Tibial artery (tissue), 4 donors: ENCODE data around the gene C9orf72.

Experiments used
- DNase-seq, 2 donors: peaks; one replicate each; pipeline ENCODE4 v3.0.0-alpha.2; 2019
- H3K27ac ChIP-seq, 2 donors: fragments of 200-600 bp; sonication (generic) in 1 of 2; 1 replicate in 1 of 2; 2 replicates in 1 of 2; pipeline ENCODE4 v1.5.1; 2018 to 2019; ENCODE audit warnings: mild to moderate bottlenecking in 1 of 2
- H3K27me3 ChIP-seq, 2 donors: fragments of 200-600 bp; sonication (generic) in 1 of 2; one replicate each; pipeline versions ENCODE4 v1.5.1 to v1.6.0; 2016 to 2019
- H3K36me3 ChIP-seq, 3 donors: fragments of 200-600 bp; sonication (generic) in 2 of 3; one replicate each; pipeline ENCODE4 v1.5.1; 2016 to 2019; ENCODE audit warnings: mild to moderate bottlenecking in 2 of 3
- H3K4me1 ChIP-seq, 4 donors: fragments of 200-600 bp; sonication (generic) in 2 of 4; 1 replicate in 3 of 4; 2 replicates in 1 of 4; pipeline ENCODE4 v1.5.1; 2016 to 2019
- H3K4me3 ChIP-seq, 2 donors: fragments of 200-600 bp; sonication (generic) in 1 of 2; 1 replicate in 1 of 2; 2 replicates in 1 of 2; pipeline ENCODE4 v1.5.1; 2018 to 2019; ENCODE audit warnings: mild to moderate bottlenecking in 2 of 2
- H3K9me3 ChIP-seq, 3 donors: fragments of 200-600 bp; sonication (generic) in 1 of 3; one replicate each; pipeline ENCODE4 v1.5.1; 2016 to 2019
- CTCF ChIP-seq, 2 experiments: fragments of 200-600 bp in 1 of 2; fragments of 450-650 bp in 1 of 2; IDR thresholded peaks; one replicate each; pipeline ENCODE4 v1.5.1; 2017 to 2019; ENCODE audit warnings: antibody characterized with exemption in 2 of 2, mild to moderate bottlenecking in 1 of 2, moderate library complexity in 1 of 2
- intact Hi-C: fragments of 100-400 bp; cut with DNase I; formaldehyde crosslinking; loops from one replicate; pipeline ENCODE4 v1.15.0; 2023; ENCODE audit warnings: low total_unique reads

C9orf72 gene

GRCh38 chr9:27527702-27528075 is 45.6 kb downstream of the C9orf72 start:
- Histone ChIP-seq H3K9me3 (no peaks in the 10 kb centered on the region), H3K36me3 (no peaks in the 10 kb centered on the region), H3K27ac (peak overlapping the region; percentile 91 to 92), H3K4me1 (peaks cover 0 to 30% (median 11%) of the 10 kb centered on the region in 4 donors), H3K4me3 (peak overlapping the region; percentile 65 to 90), H3K27me3 (no peaks in the 10 kb centered on the region)
- TF ChIP-seq CTCF (IDR thresholded peaks at IDR 0.05): no peak
- intact Hi-C loops: loop anchor here (5.0 kb wide), 1 partner anchor 185 kb away; no protein-coding TSS in a partner anchor
- no peak for DNase-seq

- Histone ChIP-seq H3K4me1 (peaks cover 0 to 24% (median 11%) of the 10 kb centered on the region in 4 donors), H3K27me3 (no peaks in the 10 kb centered on the region), H3K36me3 (no peaks in the 10 kb centered on the region), H3K9me3 (no peaks in the 10 kb centered on the region), H3K27ac (no peak within 1 kb of the TSS), H3K4me3 (no peak within 1 kb of the TSS)
- intact Hi-C loops: no loop called here
- TF ChIP-seq CTCF (IDR thresholded peaks at IDR 0.05): no peak
- DNase-seq: no peak
Measured at GRCh38 chr9:27524236-27524635, 49.0 kb downstream of the C9orf72 start, which contains the start of gene IFNK. IFNK (plus strand) TSS chr9:27524290; CDS start chr9:27524337, 47 bp downstream.

GRCh38 chr9:27523141-27523540 is 50.1 kb downstream of the C9orf72 start:
- intact Hi-C loops: no loop called here
- no peaks in the 10 kb centered on the region for H3K36me3 ChIP-seq
- H3K4me3 ChIP-seq: no peak overlapping the region
- H3K27me3 ChIP-seq: no peaks in the 10 kb centered on the region
- no peak for DNase-seq
- TF ChIP-seq CTCF (IDR thresholded peaks at IDR 0.05): no peak
- no peaks in the 10 kb centered on the region for H3K9me3 ChIP-seq
- H3K4me1 ChIP-seq: peaks cover 0 to 24% (median 11%) of the 10 kb centered on the region in 4 donors
- no peak overlapping the region for H3K27ac ChIP-seq

GRCh38 chr9:27520986-27521385 is 52.3 kb downstream of the C9orf72 start:
- H3K9me3 ChIP-seq: no peaks in the 10 kb centered on the region
- peaks cover 0 to 12% (median 4%) of the 10 kb centered on the region in 4 donors for H3K4me1 ChIP-seq
- no peaks in the 10 kb centered on the region for H3K36me3 ChIP-seq
- intact Hi-C loops: no loop called here
- H3K4me3 ChIP-seq: no peak overlapping the region
- H3K27me3 ChIP-seq: no peaks in the 10 kb centered on the region
- no peak for TF ChIP-seq CTCF (IDR thresholded peaks at IDR 0.05)
- H3K27ac ChIP-seq: no peak overlapping the region
- DNase-seq: no peak

- H3K36me3 ChIP-seq: no peaks in the 10 kb centered on the region
- H3K4me1 ChIP-seq: peaks cover 0 to 10% (median 3%) of the 10 kb centered on the region in 4 donors
- no peaks in the 10 kb centered on the region for H3K9me3 ChIP-seq
- H3K4me3 ChIP-seq: no peak overlapping the region
- no peak overlapping the region for H3K27ac ChIP-seq
- H3K27me3 ChIP-seq: no peaks in the 10 kb centered on the region
- DNase-seq: no peak
- intact Hi-C loops: no loop called here
- TF ChIP-seq CTCF (IDR thresholded peaks at IDR 0.05): no peak
Measured at GRCh38 chr9:27519466-27520465, 53.5 kb downstream of the C9orf72 start.
